Neural crest cell (in vitro differentiated cells): Measurements from ENCODE around the gene HEATR5B. TPM values are rescaled to one million over a fixed set of nuclear protein-coding genes. Genes with fewer than 3 reads are reported as not detected.
"Not testable (repeated sequence)": the region's sequence is repeated elsewhere in the genome, so short reads cannot be mapped to it uniquely, and the experiment has no call there.

ENCODE experiments used
- DNase-seq: peaks from one replicate; pipeline ENCODE4 v3.0.0; 2021; ENCODE audit warnings: low read depth, mixed read lengths, low spot score
- H3K27ac Mint-ChIP-seq: one replicate; pipeline ENCODE4 v1.8.0; 2021; ENCODE audit warnings: mild to moderate bottlenecking, mixed read lengths; ENCODE audit not compliant: unreplicated experiment
- H3K27me3 Mint-ChIP-seq: 2 replicates; pipeline ENCODE4 v1.8.0; 2021; ENCODE audit warnings: low read depth, mild to moderate bottlenecking, mixed read lengths
- H3K36me3 Mint-ChIP-seq: 2 replicates; pipeline ENCODE4 v1.8.0; 2021; ENCODE audit warnings: low read depth, mild to moderate bottlenecking, mixed read lengths
- H3K4me1 Mint-ChIP-seq: 2 replicates; pipeline ENCODE4 v1.8.0; 2021; ENCODE audit warnings: mixed read lengths
- H3K4me3 Mint-ChIP-seq: one replicate; pipeline ENCODE4 v1.8.0; 2021; ENCODE audit warnings: mild to moderate bottlenecking, mixed read lengths
- H3K9me3 Mint-ChIP-seq: 2 replicates; pipeline ENCODE4 v1.8.0; 2021; ENCODE audit warnings: mixed read lengths
- total RNA-seq: library from RNA; stranded (reverse); gene quantifications from 2 replicates; pipeline ENCODE4 v1.2.1, GENCODE V29; 2021
- TF ChIP-seq, protein P1 (sequence below): fragments of 200-600 bp; sonication (generic); conservative IDR thresholded peaks from 2 replicates; pipeline ENCODE4 v1.5.0; 2021; ENCODE audit warnings: antibody characterized with exemption, mild to moderate bottlenecking

HEATR5B gene
- total RNA-seq, 1 donor from 2014 or later: 17.7 TPM

DNA sequence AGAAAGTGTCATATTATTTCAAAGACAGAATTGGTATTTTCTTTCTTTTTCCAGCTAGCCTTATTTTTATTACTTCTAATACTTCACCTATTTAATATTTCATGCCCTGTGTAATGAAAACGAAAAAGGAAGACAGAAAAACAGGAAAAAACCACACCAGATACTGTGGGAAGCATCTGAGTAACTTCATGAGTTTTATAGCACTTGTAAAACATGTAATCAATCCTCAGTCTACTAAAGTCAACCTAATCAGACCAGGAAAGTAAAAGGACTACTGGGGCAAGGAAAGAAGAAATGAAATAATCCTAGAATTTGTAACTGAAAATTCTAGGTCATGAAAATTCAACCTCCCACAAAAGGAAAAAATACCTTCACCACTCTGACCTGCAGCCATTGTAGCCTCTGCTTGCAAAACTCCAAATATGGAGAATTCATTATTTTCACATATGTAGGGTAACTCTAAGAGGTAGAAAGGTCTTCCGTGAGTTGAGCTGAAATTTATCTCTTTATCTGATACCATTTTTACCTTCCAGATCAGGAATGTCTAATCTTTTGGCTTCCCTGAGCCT, 83.1 kb downstream of the HEATR5B start:
- TF ChIP-seq, protein P1, sequence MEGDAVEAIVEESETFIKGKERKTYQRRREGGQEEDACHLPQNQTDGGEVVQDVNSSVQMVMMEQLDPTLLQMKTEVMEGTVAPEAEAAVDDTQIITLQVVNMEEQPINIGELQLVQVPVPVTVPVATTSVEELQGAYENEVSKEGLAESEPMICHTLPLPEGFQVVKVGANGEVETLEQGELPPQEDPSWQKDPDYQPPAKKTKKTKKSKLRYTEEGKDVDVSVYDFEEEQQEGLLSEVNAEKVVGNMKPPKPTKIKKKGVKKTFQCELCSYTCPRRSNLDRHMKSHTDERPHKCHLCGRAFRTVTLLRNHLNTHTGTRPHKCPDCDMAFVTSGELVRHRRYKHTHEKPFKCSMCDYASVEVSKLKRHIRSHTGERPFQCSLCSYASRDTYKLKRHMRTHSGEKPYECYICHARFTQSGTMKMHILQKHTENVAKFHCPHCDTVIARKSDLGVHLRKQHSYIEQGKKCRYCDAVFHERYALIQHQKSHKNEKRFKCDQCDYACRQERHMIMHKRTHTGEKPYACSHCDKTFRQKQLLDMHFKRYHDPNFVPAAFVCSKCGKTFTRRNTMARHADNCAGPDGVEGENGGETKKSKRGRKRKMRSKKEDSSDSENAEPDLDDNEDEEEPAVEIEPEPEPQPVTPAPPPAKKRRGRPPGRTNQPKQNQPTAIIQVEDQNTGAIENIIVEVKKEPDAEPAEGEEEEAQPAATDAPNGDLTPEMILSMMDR: no peak
- Mint-ChIP-seq H3K27ac (no peak overlapping the region), H3K4me3 (no peak overlapping the region), H3K27me3 (no peaks in the 10 kb centered on the region), H3K4me1 (no peaks in the 10 kb centered on the region), H3K9me3 (no peaks in the 10 kb centered on the region), H3K36me3 (peaks cover 15% of the 10 kb centered on the region)
- no peak for DNase-seq

DNA sequence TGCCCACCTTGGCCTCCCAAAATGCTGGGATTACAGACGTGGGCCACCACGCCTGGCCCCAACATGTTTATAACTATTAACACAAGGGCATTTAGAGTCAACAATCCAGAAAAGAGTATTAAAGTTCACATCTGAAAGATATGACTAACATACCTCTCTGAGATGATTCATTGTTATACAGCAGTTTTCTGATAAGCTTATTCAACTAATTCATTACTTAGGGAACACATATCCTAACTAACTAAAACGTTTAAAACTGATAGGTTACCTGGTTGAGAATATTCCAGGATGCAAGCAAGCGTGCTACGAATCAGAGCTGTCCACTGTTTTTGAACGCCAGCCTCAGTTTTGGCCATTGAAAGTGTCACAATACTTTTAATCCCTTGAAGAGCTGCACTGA, 83.9 kb downstream of the HEATR5B start:
- H3K9me3 Mint-ChIP-seq: no peaks in the 10 kb centered on the region
- no peaks in the 10 kb centered on the region for H3K4me1 Mint-ChIP-seq
- no peak for DNase-seq
- H3K27ac Mint-ChIP-seq: no peak overlapping the region
- H3K27me3 Mint-ChIP-seq: no peaks in the 10 kb centered on the region
- no peak overlapping the region for H3K4me3 Mint-ChIP-seq
- H3K36me3 Mint-ChIP-seq: peaks cover 15% of the 10 kb centered on the region
- TF ChIP-seq, protein P1: no peak

DNA sequence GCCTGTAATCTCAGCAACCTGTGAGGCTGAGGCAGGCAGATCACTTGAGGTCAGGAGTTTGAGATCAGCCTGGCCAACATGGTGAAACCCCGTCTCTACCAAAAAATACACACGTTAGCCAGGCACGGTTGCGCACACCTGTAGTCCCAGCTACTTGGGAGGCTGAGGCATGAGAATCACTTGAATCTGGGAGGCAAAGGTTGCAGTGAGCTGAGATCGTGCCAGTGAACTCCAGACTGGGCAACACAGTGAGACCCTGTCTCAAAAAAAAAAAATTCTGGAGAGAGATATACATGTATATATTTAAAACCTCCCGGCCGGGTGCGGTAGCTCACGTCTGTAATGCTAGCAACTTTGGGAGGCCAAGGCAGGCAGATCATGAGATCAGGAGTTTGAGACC, 84.8 kb downstream of the HEATR5B start:
- DNase-seq: not testable (repeated sequence)

DNA sequence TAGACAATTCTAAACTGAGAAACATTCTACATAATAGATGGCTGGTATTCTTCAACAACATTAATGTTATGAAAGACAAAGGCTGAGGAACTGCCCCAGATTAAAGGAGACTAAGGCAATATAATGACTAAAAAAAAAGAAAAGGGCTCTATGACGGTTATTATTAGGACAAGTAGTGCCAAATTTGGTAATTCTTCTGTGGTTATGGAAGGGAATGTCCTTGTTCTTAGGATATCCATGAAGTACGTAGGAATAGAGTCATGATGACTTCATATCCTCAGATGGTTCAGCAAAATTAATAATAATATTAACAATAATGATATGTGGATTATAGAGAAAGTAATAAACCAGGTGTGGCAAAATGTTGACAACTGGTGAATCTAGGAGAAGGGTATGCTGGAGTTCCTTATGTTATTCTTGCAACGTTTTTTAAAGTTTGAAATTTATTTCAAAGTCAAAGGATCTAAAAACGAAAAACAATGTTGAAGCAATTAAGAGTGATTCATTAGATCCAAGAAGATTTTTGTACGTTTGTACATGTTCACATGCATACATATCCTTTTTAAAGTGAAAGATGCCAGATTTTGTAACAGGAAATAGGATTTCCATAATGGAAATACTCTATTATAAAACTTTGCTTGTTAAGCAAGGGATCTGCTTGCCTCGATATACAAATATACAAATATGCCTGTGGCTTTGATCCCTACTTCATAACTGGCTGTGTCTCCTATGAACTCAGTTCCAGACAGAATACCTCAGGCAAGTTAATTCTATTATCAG, 90.1 kb downstream of the HEATR5B start:
- no peak overlapping the region for H3K4me3 Mint-ChIP-seq
- no peaks in the 10 kb centered on the region for H3K4me1 Mint-ChIP-seq
- TF ChIP-seq, protein P1: no peak
- no peak overlapping the region for H3K27ac Mint-ChIP-seq
- no peaks in the 10 kb centered on the region for H3K27me3 Mint-ChIP-seq
- no peaks in the 10 kb centered on the region for H3K9me3 Mint-ChIP-seq
- no peak for DNase-seq
- H3K36me3 Mint-ChIP-seq: peaks cover 9% of the 10 kb centered on the region

More for the DNA sequence above, 84.8 kb downstream of the HEATR5B start:
- H3K27ac Mint-ChIP-seq, H3K9me3 Mint-ChIP-seq, H3K4me1 Mint-ChIP-seq, H3K4me3 Mint-ChIP-seq, H3K27me3 Mint-ChIP-seq: not testable (repeated sequence)
- peaks cover 15% of the 10 kb centered on the region for H3K36me3 Mint-ChIP-seq

DNA sequence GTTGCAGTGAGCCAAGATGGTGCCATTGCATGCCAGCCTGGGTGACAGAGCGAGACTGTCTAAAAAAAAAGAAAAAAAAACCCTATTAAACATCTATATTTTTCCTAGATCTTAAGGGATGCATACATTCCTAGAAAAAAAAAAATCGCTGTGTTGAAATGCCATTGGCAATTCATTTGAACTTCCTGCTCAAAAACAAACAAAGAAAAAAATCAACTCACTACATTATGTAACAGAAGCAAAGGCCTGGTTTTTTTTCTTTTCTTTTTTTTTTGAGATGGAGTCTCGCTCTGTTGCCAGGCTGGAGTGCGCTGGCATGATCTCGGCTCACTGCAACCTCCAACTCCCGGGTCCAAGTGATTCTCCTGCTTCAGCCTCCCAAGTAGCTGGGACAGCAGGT, 96.2 kb downstream of the HEATR5B start:
- no peaks in the 10 kb centered on the region for H3K27me3 Mint-ChIP-seq
- no peaks in the 10 kb centered on the region for H3K4me1 Mint-ChIP-seq
- no peak for DNase-seq
- peaks cover 2% of the 10 kb centered on the region for H3K36me3 Mint-ChIP-seq
- H3K27ac Mint-ChIP-seq: no peak overlapping the region
- TF ChIP-seq, protein P1: no peak
- no peaks in the 10 kb centered on the region for H3K9me3 Mint-ChIP-seq
- no peak overlapping the region for H3K4me3 Mint-ChIP-seq

DNA sequence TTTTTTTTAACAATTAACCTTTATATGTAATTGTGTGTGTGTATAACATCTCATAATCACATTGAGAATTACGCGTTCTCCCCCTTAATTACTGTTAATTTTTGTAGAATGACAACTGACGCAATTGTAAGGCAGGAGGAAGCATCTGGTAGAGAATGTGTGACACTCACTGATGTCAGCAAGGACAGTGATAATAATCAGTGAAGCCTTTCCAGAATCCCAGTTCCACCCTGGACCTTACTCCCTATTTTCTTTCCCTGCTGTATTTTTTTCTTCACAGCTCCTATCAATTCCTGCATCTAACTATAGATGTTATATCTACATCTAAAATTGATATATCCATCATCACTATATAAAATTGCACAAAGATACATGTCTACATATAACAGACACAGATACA, 101.7 kb downstream of the HEATR5B start:
- H3K36me3 Mint-ChIP-seq: peaks cover 7% of the 10 kb centered on the region
- H3K9me3 Mint-ChIP-seq: peaks cover 2% of the 10 kb centered on the region
- no peaks in the 10 kb centered on the region for H3K27me3 Mint-ChIP-seq

More for the DNA sequence above, 101.7 kb downstream of the HEATR5B start:
- Mint-ChIP-seq H3K4me1 (no peaks in the 10 kb centered on the region), H3K27ac (no peak overlapping the region), H3K4me3 (no peak overlapping the region)
- no peak for DNase-seq
- TF ChIP-seq, protein P1: no peak
